GM12891 (cell line): Measurements from ENCODE around the gene ROBO2.

ENCODE experiments used
- POLR2A ChIP-seq: IDR thresholded peaks from 2 replicates; pipeline ENCODE4 v1.6.1; 2011; ENCODE audit warnings: low read depth, low read length, control low read depth
- POLR2AphosphoS5 ChIP-seq: IDR thresholded peaks from 2 replicates; pipeline ENCODE4 v1.6.1; 2011; ENCODE audit warnings: low read depth, low read length, control low read depth
- SPI1 ChIP-seq: IDR thresholded peaks from 2 replicates; pipeline ENCODE4 v1.6.1; 2011; ENCODE audit warnings: low read depth, low read length, control low read depth
- TAF1 ChIP-seq: IDR thresholded peaks from 2 replicates; pipeline ENCODE4 v1.6.1; 2011; ENCODE audit warnings: low read depth, low read length, control low read depth

- no peak for TF ChIP-seq POLR2A
- TF ChIP-seq POLR2AphosphoS5 = no peak
- no peak for TF ChIP-seq SPI1
- TF ChIP-seq TAF1 = no peak
Measured at GRCh38 chr3:77539014-77539413, 499.1 kb downstream of the ROBO2 start.
